HG03159 (cell line): ENCODE results near the gene MICAL2.

Experiments used
- ATAC-seq: cut with Tn5 transposase; IDR thresholded peaks from one replicate; pipeline ENCODE4 v1.9.1; 2021; ENCODE audit warnings: mild to moderate bottlenecking, moderate library complexity; ENCODE audit not compliant: unreplicated experiment

Gene MICAL2

GRCh38 chr11:12182676-12183541, 72.5 kb downstream of the MICAL2 start:
- ATAC-seq: no peak

- no peak for ATAC-seq
Observed at GRCh38 chr11:12183827-12184620, 73.6 kb downstream of the MICAL2 start.

- ATAC-seq: no peak
Observed at GRCh38 chr11:12184699-12185098, 74.3 kb downstream of the MICAL2 start.

- ATAC-seq: no peak
Observed at GRCh38 chr11:12185106-12185690, 74.8 kb downstream of the MICAL2 start.

GRCh38 chr11:12185914-12186313, 75.5 kb downstream of the MICAL2 start:
- no peak for ATAC-seq

GRCh38 chr11:12186701-12187100, 76.3 kb downstream of the MICAL2 start:
- no peak for ATAC-seq

GRCh38 chr11:12187399-12187798, 77.0 kb downstream of the MICAL2 start:
- ATAC-seq: no peak

GRCh38 chr11:12188548-12189317, 78.3 kb downstream of the MICAL2 start:
- ATAC-seq: peak; percentile 79

- ATAC-seq: no peak
Observed at GRCh38 chr11:12189543-12190235, 79.3 kb downstream of the MICAL2 start.

- ATAC-seq: no peak
Observed at GRCh38 chr11:12190511-12190910, 80.1 kb downstream of the MICAL2 start.

- no peak for ATAC-seq
Observed at GRCh38 chr11:12192794-12193514, 82.6 kb downstream of the MICAL2 start.

- no peak for ATAC-seq
Observed at GRCh38 chr11:12193515-12194336, 83.3 kb downstream of the MICAL2 start.

- ATAC-seq: peak; percentile 75
Observed at GRCh38 chr11:12195768-12196167, 85.4 kb downstream of the MICAL2 start.

GRCh38 chr11:12196308-12196707, 85.9 kb downstream of the MICAL2 start:
- no peak for ATAC-seq

- no peak for ATAC-seq
Observed at GRCh38 chr11:12196872-12197271, 86.5 kb downstream of the MICAL2 start.

GRCh38 chr11:12198251-12199222, 88.1 kb downstream of the MICAL2 start:
- ATAC-seq: no peak

- ATAC-seq: no peak
Observed at GRCh38 chr11:12199231-12199948, 89.0 kb downstream of the MICAL2 start.
